HG02588 (cell line): ENCODE measurements around the gene BGLAP.

Experiments used
- ATAC-seq: cut with Tn5 transposase; IDR thresholded peaks from one replicate; pipeline ENCODE4 v1.9.1; 2021; ENCODE audit warnings: mild to moderate bottlenecking, moderate library complexity; ENCODE audit not compliant: unreplicated experiment

Gene BGLAP

GRCh38 chr1:156226116-156226538, 15.9 kb upstream of the BGLAP start:
- no peak for ATAC-seq

- no peak for ATAC-seq
Measured at GRCh38 chr1:156226782-156227181, 15.2 kb upstream of the BGLAP start.

GRCh38 chr1:156228501-156228900, 13.5 kb upstream of the BGLAP start:
- no peak for ATAC-seq

GRCh38 chr1:156229809-156230472, 12.0 kb upstream of the BGLAP start:
- no peak for ATAC-seq

GRCh38 chr1:156230473-156230837, 11.5 kb upstream of the BGLAP start:
- ATAC-seq: no peak

GRCh38 chr1:156232201-156232894, 9.6 kb upstream of the BGLAP start:
- no peak for ATAC-seq

GRCh38 chr1:156233426-156234127, 8.4 kb upstream of the BGLAP start:
- no peak for ATAC-seq

- no peak for ATAC-seq
Measured at GRCh38 chr1:156236164-156236563, 5.8 kb upstream of the BGLAP start.

GRCh38 chr1:156238248-156238647, 3.7 kb upstream of the BGLAP start:
- no peak for ATAC-seq

- no peak for ATAC-seq
Measured at GRCh38 chr1:156241311-156241811, 623 bp upstream of the BGLAP start.

- no peak for ATAC-seq
Measured at GRCh38 chr1:156242738-156243137, 754 bp downstream of the BGLAP start.

- no peak for ATAC-seq
Measured at GRCh38 chr1:156244126-156244525, 2.1 kb downstream of the BGLAP start.

- no peak for ATAC-seq
Measured at GRCh38 chr1:156244712-156245111, 2.7 kb downstream of the BGLAP start.

GRCh38 chr1:156245451-156246232, 3.7 kb downstream of the BGLAP start:
- ATAC-seq: no peak

GRCh38 chr1:156246241-156246780, 4.3 kb downstream of the BGLAP start:
- ATAC-seq: no peak

GRCh38 chr1:156246781-156247459, 4.9 kb downstream of the BGLAP start:
- ATAC-seq: no peak

GRCh38 chr1:156247460-156248322, 5.7 kb downstream of the BGLAP start, which contains the start of gene PAQR6:
Gene PAQR6, minus strand, starts transcription at chr1:156248056. Its CDS starts 1,325 bp downstream, at chr1:156246731.
- ATAC-seq: no peak

GRCh38 chr1:156248323-156248683, 6.3 kb downstream of the BGLAP start:
- no peak for ATAC-seq

GRCh38 chr1:156249593-156249992, 7.6 kb downstream of the BGLAP start:
- no peak for ATAC-seq
